IPS-18a (cell line): Measurements from ENCODE around the gene NKAIN1.
"Not testable (repeated sequence)": the region's sequence is repeated elsewhere in the genome, so short reads cannot be mapped to it uniquely, and the experiment has no call there.

Experiments
- H3K27ac ChIP-seq: one replicate; pipeline ENCODE4 v1.5.1; 2013; ENCODE audit warnings: low read length
- H3K27me3 ChIP-seq: one replicate; pipeline ENCODE4 v1.6.1; 2013; ENCODE audit warnings: mild to moderate bottlenecking, low read length; ENCODE audit not compliant: control insufficient read depth, insufficient read depth
- H3K36me3 ChIP-seq: one replicate; pipeline ENCODE4 v1.6.1; 2013; ENCODE audit warnings: low read depth, low read length; ENCODE audit not compliant: control insufficient read depth
- H3K4me1 ChIP-seq: one replicate; pipeline ENCODE4 v1.6.1; 2013; ENCODE audit warnings: low read depth, low read length; ENCODE audit not compliant: control insufficient read depth
- H3K4me3 ChIP-seq: one replicate; pipeline ENCODE4 v1.5.1; 2013; ENCODE audit warnings: low read length
- H3K9ac ChIP-seq: one replicate; pipeline ENCODE4 v1.6.1; 2013; ENCODE audit warnings: mild to moderate bottlenecking, low read length, moderate library complexity
- H3K9me3 ChIP-seq: one replicate; pipeline ENCODE4 v1.6.1; 2013; ENCODE audit warnings: low read depth, low read length; ENCODE audit not compliant: control insufficient read depth

The NKAIN1 gene

DNA sequence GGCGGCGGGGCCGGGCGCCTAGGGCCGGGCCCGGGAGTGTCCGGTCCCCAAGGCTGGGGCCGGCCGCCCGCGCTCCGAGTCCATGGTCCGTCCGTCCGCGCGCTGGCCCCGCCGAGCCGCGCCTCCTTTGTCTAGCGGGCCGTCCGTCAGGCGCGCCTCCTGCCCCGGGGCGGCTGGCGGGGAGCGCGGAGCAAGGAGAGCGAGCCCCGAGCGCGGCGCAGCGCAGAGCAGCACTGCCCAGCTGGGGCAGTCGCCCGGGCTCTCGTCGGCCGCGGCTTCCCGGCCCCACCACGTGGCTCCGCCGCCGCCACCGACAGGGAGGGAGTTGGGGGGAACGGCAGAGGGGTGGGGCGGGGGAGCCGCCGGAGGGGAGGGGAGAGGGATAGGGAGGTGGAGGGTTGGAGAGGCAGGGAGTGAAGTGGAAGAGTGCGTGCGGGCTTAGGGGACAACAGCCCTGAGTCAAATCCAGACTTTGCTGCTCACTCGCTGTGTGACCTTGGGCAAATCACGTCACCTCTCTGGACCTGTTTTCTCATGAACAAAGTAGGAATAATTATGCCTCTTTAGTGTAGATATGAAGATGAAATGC, at the start of gene NKAIN1:
Gene NKAIN1, minus strand, starts transcription at position 235 of the 589 bp plus-strand sequence. CDS start 340 bp downstream, outside the sequence.
- Histone ChIP-seq H3K27ac (no peak within 1 kb of the TSS), H3K9ac (peak within 1 kb of the TSS; percentile 65), H3K4me3 (peak within 1 kb of the TSS; percentile 85), H3K36me3 (no peaks in the 10 kb centered on the region), H3K9me3 (no peaks in the 10 kb centered on the region), H3K27me3 (peaks cover 23% of the 10 kb centered on the region), H3K4me1 (no peaks in the 10 kb centered on the region)

DNA sequence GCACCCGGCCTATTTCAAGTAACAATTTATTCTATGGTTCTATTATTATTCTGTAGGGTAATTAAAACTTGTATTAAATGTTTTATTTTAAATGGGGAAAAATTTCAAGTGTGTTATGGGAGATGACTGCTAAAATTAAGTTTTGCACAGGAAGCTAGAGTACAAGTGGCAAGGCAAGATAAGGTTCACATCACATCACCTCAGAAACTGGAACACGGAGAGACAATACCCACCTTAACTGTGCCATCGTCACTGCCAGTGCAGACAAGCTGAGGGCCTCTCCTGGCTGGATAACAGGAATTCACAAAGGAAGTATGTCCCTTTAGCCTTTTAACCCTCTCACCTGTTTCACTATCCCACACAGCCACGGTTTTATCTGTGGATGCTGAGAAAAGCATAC, 49.3 kb upstream of the NKAIN1 start:
- H3K4me1 ChIP-seq, result no peaks in the 10 kb centered on the region
- no peak overlapping the region for H3K27ac ChIP-seq
- H3K4me3 ChIP-seq, result no peak overlapping the region
- no peak overlapping the region for H3K9ac ChIP-seq
- H3K9me3 ChIP-seq, result no peaks in the 10 kb centered on the region
- H3K36me3 ChIP-seq, result peaks cover 85% of the 10 kb centered on the region
- no peaks in the 10 kb centered on the region for H3K27me3 ChIP-seq

DNA sequence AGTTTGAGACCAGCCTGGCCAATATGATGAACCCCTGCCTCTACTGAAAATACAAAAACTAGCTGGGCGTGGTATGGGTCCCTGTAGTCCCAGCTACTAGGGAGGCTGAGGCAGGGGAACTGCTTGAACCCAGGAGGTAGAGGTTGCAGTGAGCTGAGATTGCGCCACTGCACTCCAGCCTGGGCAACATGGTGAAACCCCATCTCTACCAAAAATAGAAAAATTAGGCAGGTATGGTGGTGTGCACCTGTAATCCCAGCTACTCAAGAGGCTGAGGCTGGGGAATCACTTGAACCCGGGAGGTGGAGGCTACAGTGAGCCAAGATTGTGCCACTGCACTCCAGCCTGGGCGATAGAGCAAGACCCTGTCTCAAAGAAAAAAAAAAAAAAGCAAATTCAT, 48.1 kb upstream of the NKAIN1 start:
- H3K4me1 ChIP-seq, H3K4me3 ChIP-seq, H3K27ac ChIP-seq, H3K9ac ChIP-seq, H3K9me3 ChIP-seq, H3K27me3 ChIP-seq: not testable (repeated sequence)
- peaks cover 85% of the 10 kb centered on the region for H3K36me3 ChIP-seq

DNA sequence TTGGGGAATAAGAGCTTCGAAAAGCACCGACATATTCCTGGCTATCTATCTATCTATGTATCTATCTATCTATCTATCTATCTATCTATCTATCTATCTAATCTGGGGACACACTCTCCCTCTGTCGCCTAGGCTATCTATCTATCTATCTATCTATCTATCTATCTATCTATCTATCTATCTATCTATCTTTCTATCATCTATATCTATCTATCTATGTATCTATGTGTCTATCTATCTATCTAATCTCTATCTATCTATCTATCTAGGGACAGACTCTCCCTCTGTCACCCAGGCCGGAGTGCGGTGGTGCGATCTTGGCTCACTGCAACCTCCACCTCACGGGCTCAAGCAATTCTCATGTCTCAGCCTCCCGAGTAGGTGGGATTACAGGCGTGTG, 42.7 kb upstream of the NKAIN1 start:
- not testable (repeated sequence) for H3K9me3 ChIP-seq, H3K9ac ChIP-seq, H3K4me3 ChIP-seq, H3K27ac ChIP-seq, H3K27me3 ChIP-seq, H3K4me1 ChIP-seq
- peaks cover 87% of the 10 kb centered on the region for H3K36me3 ChIP-seq

DNA sequence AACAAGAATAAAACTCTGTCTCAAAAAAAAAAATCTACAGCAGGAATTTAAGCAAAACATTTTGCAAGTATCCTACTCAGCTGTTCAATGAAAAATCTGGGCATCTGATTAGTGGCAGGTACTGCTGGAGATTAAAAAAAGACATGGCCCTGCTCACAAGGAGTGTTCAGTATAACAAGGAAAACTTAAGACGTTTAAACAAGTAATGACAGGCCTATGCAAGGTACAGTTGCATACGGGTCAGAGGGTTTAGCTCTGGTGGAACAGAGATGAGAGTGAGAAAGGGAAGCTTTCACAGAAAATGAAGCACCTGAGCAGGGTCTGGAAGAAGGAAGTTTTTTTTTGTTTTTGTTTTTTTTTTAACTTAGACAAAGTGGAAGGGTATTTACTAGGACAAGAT, 33.9 kb upstream of the NKAIN1 start:
- Histone ChIP-seq H3K27me3 (no peaks in the 10 kb centered on the region), H3K4me3 (no peak overlapping the region), H3K36me3 (peaks cover 92% of the 10 kb centered on the region), H3K4me1 (no peaks in the 10 kb centered on the region), H3K9ac (no peak overlapping the region), H3K27ac (no peak overlapping the region), H3K9me3 (no peaks in the 10 kb centered on the region)

DNA sequence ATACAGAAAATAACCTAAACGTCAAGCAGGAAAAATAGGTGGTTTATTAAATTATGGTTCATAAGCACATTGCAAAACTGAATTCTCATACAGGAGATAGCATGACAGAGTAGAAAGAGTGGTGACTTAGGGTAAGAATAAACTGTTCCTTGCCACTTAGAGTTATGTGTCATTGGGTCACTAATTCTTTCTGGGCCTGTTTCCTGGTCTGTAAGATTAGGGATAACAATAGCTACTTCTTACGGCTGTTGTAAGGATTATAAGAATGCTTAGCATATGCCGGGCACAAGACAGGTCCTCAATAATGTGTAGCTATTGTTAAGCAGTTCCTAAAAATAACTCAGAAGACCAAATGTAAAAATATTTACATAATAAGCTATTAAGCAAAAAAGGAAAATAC, 32.7 kb upstream of the NKAIN1 start:
- Histone ChIP-seq H3K9ac (no peak overlapping the region), H3K4me1 (no peaks in the 10 kb centered on the region), H3K4me3 (no peak overlapping the region), H3K36me3 (peaks cover 90% of the 10 kb centered on the region), H3K27ac (no peak overlapping the region), H3K27me3 (no peaks in the 10 kb centered on the region), H3K9me3 (no peaks in the 10 kb centered on the region)

DNA sequence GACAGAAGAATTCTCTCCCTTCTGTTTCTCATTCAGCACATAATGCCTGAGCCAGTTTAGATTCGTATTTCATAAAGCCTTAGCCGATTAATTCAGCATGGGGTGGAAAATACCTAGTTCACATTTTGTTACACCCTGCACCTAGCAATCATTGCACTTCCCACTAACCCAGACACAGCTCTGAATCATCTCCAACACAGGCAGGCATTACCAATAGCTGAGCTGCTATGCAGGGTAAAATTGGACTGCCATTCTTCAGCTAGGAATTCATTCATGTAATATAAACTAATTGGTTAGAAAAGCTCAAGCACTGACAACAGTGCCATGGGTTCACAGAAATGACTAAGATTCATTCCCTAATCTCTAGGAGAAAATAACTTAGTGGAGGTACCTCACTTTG, 26.9 kb upstream of the NKAIN1 start:
- H3K27me3 ChIP-seq, result no peaks in the 10 kb centered on the region
- peaks cover 89% of the 10 kb centered on the region for H3K36me3 ChIP-seq
- no peak overlapping the region for H3K27ac ChIP-seq
- H3K4me1 ChIP-seq, result no peaks in the 10 kb centered on the region
- no peaks in the 10 kb centered on the region for H3K9me3 ChIP-seq
- no peak overlapping the region for H3K4me3 ChIP-seq
- no peak overlapping the region for H3K9ac ChIP-seq

DNA sequence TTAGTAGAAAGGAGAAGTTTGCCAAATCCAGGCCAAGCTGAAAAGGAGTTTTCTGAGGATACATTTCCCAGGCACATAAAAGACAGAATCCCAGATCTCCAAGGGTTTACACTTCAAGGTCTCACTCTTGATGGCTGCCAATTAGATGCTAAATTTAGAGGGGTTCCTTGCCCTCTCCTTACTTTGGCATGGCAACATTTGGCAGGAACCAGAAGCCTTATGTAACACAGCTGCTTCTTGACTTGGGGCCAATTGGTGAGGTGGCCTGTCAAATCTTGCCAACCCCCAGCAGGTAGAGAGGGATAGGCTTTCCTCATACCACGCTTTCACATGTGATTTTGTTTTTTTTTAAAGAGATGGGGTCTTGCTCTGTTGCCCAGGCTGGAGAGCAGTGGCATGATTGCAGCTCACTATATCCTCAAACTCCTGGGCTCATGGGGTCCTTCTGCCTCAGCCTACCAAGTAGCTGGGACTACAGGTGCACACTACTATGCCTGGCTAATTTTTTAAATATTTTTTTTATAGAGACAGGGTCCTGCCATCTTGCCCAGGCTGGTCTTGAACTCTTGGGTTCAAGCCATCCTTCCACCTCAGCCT, 25.2 kb upstream of the NKAIN1 start:
- Histone ChIP-seq H3K9me3 (no peaks in the 10 kb centered on the region), H3K27ac (no peak overlapping the region), H3K4me1 (no peaks in the 10 kb centered on the region), H3K36me3 (peaks cover 86% of the 10 kb centered on the region), H3K27me3 (no peaks in the 10 kb centered on the region), H3K9ac (no peak overlapping the region), H3K4me3 (no peak overlapping the region)

DNA sequence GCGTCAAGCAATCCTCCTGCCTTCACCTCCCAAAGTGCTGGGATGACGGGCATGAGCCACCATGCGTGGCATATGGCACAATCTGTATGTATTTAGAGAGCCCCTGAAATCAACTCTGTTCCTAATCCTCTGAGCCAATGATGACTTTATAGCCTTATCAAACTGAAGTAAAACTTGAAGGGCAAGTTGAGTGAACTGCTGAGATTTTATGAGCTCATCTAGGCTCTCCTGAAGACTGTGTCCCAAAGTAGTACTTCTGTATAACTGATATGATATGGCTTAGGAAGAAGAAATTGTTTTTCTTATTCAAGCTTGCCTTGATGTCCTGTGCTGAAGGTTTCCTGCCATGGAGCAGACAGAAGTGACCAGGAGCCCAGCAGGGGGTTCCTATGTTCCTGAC, 23.7 kb upstream of the NKAIN1 start:
- Histone ChIP-seq H3K9ac (no peak overlapping the region), H3K4me3 (no peak overlapping the region), H3K9me3 (no peaks in the 10 kb centered on the region), H3K27ac (no peak overlapping the region), H3K4me1 (no peaks in the 10 kb centered on the region), H3K36me3 (peaks cover 84% of the 10 kb centered on the region), H3K27me3 (no peaks in the 10 kb centered on the region)

DNA sequence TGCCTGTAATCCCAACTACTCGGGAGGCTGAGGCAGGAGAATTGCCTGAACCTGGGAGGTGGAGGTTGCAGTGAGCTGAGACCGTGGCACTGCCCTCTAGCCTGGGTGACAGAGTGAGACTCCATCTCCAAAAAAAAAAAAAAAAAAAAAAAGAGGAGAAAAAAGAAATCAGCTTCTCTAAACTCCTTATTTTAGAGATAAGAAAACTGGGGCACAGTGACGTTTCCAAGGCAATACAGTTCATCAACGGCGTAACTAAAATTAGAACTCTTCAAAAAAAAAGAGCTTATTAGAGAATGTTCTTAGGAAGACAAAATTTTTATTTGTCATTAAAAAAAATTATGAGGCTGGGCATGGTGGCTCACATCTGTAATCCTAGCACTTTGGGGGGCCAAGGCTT, 22.7 kb upstream of the NKAIN1 start:
- H3K9me3 ChIP-seq, H3K4me1 ChIP-seq, H3K27me3 ChIP-seq, H3K27ac ChIP-seq, H3K9ac ChIP-seq, H3K4me3 ChIP-seq: not testable (repeated sequence)
- peaks cover 86% of the 10 kb centered on the region for H3K36me3 ChIP-seq

DNA sequence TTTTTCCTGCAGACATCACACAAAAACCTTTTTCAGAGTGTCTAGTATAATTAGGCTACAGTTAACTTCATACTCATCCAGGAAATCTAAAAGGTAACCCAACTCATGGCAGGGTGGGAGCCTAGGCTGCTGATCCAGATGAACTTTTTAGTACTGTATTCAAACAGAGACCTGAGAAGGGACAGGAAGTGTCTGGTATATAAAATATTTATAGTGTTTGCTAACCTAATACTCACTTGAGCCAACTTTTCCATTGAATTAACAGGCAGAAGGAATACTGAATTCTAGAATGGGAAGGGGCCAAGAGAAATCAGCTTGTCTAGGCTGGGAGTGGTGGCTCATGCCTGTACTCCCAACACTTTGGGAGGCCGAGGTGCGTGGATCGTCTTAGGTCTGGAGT, 22.2 kb upstream of the NKAIN1 start:
- peaks cover 85% of the 10 kb centered on the region for H3K36me3 ChIP-seq
- no peaks in the 10 kb centered on the region for H3K9me3 ChIP-seq
- H3K27me3 ChIP-seq, result no peaks in the 10 kb centered on the region
- H3K4me3 ChIP-seq, result no peak overlapping the region
- H3K4me1 ChIP-seq, result no peaks in the 10 kb centered on the region
- no peak overlapping the region for H3K9ac ChIP-seq
- no peak overlapping the region for H3K27ac ChIP-seq

DNA sequence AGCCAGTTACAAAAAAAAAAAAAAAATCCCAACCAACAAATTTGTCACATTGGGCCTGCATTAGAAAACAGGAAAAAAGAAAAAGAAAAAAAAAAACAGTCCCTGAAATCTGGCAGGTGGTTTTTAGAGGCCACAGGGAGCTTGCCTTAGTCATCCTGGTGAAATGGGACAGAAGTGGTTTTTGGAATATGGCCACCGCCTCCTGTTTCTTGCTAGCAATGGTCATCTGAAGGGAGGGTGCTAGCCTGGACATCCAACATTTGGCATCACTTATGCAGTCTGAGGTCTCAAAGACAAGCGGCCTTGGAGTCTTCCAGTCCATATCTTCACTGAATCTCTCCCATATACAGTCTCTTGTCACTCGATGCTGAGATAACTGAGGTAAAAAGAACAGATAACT, 20.1 kb upstream of the NKAIN1 start:
- no peak overlapping the region for H3K27ac ChIP-seq
- H3K36me3 ChIP-seq, result peaks cover 68% of the 10 kb centered on the region
- H3K4me3 ChIP-seq, result no peak overlapping the region
- H3K9ac ChIP-seq, result no peak overlapping the region
- H3K9me3 ChIP-seq, result no peaks in the 10 kb centered on the region
- H3K27me3 ChIP-seq, result no peaks in the 10 kb centered on the region
- no peaks in the 10 kb centered on the region for H3K4me1 ChIP-seq
